HG02943 (cell line): ENCODE measurements around the gene NUP160.
A peak's percentile ranks its signal among the peaks of the same experiment; 100 is the strongest.
"Not testable (repeated sequence)": the region's sequence is repeated elsewhere in the genome, so short reads cannot be mapped to it uniquely, and the experiment has no call there.

ENCODE experiments used
- ATAC-seq: cut with Tn5 transposase; IDR thresholded peaks from one replicate; pipeline ENCODE4 v1.9.1; 2021; ENCODE audit warnings: mild to moderate bottlenecking, low read depth, moderate library complexity; ENCODE audit not compliant: unreplicated experiment

The NUP160 gene

GRCh38 chr11:47800759-47801158 lies 47.4 kb downstream of the NUP160 start:
- ATAC-seq: no peak

GRCh38 chr11:47797633-47798032 lies 50.5 kb downstream of the NUP160 start:
- no peak for ATAC-seq

- no peak for ATAC-seq
Measured at GRCh38 chr11:47791774-47792430, 56.2 kb downstream of the NUP160 start.

- not testable (repeated sequence) for ATAC-seq
Measured at GRCh38 chr11:47790017-47790416, 58.1 kb downstream of the NUP160 start.

DNA sequence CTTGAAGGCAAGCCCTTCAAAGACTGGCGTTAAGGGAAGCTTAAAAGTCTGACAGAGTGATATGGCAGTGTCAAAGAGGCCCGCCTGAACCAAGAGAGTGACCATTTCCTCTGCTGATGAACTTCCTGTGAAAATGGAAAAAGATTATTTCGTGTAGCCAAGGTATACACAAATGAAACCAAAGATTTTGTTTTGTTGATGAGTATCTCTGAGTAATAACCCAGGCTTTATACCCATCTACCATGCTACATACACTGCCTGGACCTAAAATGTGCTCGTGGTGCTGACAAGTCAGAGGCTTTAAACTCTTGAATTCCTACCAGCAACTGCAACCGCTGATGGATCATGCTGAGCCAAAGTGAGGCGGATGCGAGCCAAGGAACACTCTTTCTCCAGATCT lies 60.0 kb downstream of the NUP160 start:
- no peak for ATAC-seq

DNA sequence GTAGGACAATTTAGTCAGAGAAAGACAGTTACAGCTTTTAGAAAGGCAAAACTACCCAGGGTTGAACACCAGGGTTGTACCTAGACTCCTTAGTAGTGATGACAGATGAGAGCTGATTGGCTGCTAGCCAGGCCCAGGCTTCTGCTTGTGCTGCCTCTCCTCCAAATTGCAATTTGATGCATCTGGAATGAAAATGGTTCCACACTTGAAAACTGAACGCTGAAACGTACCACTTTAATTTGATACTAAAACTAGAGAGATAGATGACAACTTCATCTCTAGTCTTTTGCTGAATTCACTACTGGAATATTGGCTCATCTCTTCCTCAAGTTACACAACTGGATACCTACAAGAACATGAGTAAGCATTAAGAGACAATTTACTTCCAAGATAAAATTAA lies 61.8 kb downstream of the NUP160 start:
- no peak for ATAC-seq

GRCh38 chr11:47784785-47785381 lies 63.3 kb downstream of the NUP160 start:
- ATAC-seq: no peak

DNA sequence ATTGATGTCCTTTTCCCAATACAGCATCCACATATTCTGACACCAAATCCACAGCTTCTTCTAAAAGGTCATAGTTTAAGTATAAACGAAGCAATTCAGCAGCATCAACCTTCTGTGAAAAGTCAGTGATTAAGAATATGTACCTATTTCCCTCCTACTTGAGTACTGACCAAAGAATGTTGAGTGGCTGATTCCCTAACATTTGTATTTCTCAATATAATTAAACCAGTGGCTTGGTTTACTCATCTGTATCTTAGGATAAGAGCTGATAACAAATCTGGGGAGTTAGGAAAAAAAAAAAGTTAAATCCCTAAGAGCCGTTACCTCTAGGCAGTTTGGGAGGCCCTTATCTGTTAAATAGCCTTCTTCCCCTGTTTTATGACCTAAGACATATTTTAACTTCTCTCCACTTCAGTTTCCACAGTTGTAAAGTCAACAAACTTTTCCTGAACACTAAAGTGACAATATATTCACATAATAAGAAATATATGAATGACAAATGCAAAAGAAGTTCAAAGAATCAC lies 65.0 kb downstream of the NUP160 start:
- no peak for ATAC-seq

GRCh38 chr11:47778878-47779483 lies 69.2 kb downstream of the NUP160 start:
- ATAC-seq: no peak

GRCh38 chr11:47775240-47775869 lies 72.8 kb downstream of the NUP160 start:
- no peak for ATAC-seq

DNA sequence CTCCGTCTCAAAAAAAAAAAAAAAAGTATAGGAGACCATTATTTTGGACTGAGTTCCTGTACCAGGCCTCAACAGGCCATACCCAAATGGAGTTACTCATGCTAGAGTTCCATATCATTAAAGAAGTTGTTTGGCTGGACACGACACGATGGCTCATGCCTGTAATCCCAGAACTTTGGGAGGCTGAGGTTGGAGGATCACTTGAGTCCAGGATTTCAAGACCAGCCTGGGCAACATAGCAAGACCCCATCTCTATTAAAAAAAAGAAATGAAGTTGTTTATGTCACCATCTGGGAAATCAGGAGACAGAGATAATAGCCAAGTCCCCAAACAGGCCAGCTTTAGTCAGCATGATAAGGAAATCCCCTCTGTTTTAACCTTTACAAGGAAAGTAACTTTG lies 74.3 kb downstream of the NUP160 start:
- ATAC-seq: no peak

- ATAC-seq: not testable (repeated sequence)
Measured at GRCh38 chr11:47769556-47769955, 78.6 kb downstream of the NUP160 start.

GRCh38 chr11:47768101-47768612 lies 80.0 kb downstream of the NUP160 start:
- no peak for ATAC-seq

DNA sequence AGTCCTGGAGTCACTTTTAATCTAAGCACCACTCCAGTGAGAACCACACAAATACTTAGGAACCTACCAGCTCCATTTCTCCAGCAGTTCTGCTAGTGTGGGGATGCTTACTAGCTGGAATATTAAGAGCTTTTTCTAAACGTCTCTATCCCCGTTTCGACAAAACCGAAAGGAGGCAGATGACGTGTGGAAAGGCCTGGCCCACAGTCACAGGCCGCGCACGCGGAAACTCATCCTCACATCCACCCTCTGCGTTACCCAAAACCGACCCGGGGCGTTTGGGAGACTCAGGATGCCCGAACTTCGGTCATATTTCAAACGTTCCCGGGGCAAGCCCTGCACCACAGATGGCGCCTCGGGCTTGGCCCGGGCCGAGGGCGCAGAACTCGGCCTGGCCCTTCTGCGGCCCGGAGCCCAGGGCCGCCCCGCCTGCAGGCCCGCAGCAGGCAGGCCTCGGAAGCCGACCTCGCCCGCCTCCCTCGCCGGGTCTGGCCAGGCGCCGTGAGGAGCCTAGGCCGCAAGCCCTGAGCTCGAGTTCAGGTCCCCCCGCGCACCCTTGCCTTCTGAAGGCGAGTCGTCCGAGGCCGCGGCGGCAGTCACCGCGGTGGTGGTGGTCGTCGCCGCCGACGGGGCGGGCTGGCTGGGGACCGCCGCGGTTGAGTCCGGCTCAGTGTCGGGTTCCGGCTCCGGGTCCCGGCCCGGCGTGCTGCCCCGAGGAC lies 81.5 kb downstream of the NUP160 start:
- peak; percentile 28 for ATAC-seq

GRCh38 chr11:47765086-47765485 lies 83.1 kb downstream of the NUP160 start:
- ATAC-seq: no peak

- ATAC-seq: not testable (repeated sequence)
Measured at GRCh38 chr11:47759291-47759690, 88.9 kb downstream of the NUP160 start.

- ATAC-seq: no peak
Measured at GRCh38 chr11:47756208-47756607, 91.9 kb downstream of the NUP160 start.

DNA sequence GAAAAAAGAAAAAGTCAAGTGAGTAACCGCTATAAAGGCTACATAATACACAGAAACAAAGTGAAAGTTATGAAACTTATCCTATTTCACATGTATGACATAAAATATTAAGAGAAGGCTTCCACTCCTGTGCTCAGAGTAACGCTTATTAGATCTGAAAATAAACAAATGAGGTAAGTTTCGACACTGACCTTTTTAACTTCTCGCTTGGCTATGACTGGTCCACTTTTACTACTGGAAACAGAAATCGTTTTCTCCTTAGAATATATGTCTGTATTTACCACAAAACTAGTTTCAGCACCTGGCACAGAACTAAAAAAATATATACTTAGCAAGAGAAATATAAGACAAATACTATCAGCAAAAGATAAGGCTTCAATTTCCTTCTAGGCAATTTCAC lies 97.4 kb downstream of the NUP160 start:
- no peak for ATAC-seq

DNA sequence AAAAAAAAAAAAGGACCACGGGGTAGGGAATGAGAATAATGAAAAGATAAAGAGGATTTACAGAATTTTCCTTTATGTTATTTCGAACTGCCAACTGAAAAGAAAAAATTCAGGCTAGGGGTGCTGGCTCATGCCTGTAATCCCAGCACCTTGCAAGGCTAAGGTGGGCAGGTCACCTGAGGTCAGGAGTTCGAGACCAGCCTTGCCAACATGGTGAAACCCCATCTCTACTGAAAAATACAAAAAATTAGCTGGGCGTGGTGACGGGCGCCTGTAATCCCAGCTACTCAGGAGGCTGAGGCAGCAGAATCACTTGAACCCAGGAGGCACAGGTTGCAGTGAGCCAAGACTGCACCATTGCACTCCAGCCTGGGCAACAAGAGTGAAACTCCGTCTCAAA lies 105.7 kb downstream of the NUP160 start:
- ATAC-seq: not testable (repeated sequence)

- not testable (repeated sequence) for ATAC-seq
Measured at GRCh38 chr11:47737817-47738216, 110.3 kb downstream of the NUP160 start.
